Fibroblast of the aortic adventitia (primary cell): ENCODE data around the gene TACR2. TPM values are rescaled to one million over a fixed set of nuclear protein-coding genes. Genes with fewer than 3 reads are reported as not detected.
A peak's percentile ranks its signal among the peaks of the same experiment; 100 is the strongest.

Experiments
- DNase-seq: peaks from one replicate; pipeline ENCODE4 v3.0.0-alpha.2; 2010; ENCODE audit warnings: low read depth
- H3K4me3 ChIP-seq: 2 replicates; pipeline ENCODE4 v1.5.1; 2011; ENCODE audit warnings: low read depth, mild to moderate bottlenecking, control low read depth, low read length, moderate library complexity
- total RNA-seq: library from RNA; depleted of rRNA; stranded (reverse); fragments of >200 nt; gene quantifications from 2 replicates; pipeline ENCODE4 v1.2.3, GENCODE V29; 2012; ENCODE audit warnings: low replicate concordance
- TF ChIP-seq, protein P1 (sequence below): IDR thresholded peaks from 2 replicates; pipeline ENCODE4 v1.5.1; 2011; ENCODE audit warnings: mild to moderate bottlenecking, low read length, control low read depth, inconsistent platforms; ENCODE audit not compliant: insufficient read depth

TACR2 gene
- total RNA-seq, 1 donor, result 0.18 TPM

- DNase-seq, result no peak
These were observed 22.6 kb upstream of the TACR2 start for GRCh38 chr10:69439350-69439739.

DNA sequence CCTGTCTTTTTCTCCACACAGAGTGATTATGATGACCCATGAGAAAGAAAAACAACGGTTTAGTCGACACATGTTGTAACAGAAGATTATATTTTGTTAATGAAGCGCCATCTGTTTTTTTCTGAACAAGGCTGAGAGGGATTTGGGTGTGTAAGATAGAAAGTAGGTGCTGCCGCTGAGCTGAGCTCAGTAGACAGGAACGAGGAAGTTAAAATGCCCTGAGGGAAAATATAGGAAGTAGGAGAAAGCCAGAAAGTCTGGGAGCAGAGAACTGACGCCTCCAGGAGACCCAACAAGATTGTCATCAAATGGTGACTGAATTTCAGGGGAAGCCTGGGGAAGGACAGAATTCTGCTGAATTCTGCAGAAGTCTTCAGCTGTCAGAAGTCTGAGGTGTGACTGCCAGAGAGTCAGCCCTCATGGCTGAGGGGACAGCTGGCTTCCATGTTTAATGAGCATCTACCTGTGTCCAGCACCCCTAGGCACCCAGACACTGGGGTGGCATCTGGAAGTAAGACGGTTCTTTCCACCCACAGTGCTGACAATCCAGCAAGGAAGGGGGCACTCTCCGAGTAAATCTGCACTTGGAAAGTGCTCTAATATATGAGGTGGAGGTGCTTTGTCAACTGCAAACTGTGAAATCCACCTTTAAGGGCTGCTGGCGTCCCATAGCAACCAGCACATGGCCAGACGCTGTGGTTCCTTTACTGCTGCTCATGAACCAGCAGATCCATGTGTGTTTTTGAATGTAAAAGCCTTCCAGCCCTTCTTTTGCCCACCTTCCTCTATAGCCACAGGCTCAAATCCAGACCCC lies 22.0 kb upstream of the TACR2 start:
- TF ChIP-seq, protein P1, sequence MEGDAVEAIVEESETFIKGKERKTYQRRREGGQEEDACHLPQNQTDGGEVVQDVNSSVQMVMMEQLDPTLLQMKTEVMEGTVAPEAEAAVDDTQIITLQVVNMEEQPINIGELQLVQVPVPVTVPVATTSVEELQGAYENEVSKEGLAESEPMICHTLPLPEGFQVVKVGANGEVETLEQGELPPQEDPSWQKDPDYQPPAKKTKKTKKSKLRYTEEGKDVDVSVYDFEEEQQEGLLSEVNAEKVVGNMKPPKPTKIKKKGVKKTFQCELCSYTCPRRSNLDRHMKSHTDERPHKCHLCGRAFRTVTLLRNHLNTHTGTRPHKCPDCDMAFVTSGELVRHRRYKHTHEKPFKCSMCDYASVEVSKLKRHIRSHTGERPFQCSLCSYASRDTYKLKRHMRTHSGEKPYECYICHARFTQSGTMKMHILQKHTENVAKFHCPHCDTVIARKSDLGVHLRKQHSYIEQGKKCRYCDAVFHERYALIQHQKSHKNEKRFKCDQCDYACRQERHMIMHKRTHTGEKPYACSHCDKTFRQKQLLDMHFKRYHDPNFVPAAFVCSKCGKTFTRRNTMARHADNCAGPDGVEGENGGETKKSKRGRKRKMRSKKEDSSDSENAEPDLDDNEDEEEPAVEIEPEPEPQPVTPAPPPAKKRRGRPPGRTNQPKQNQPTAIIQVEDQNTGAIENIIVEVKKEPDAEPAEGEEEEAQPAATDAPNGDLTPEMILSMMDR, result no peak
- no peak overlapping the region for H3K4me3 ChIP-seq
- DNase-seq, result peak; percentile 46

More at GRCh38 chr10:69439350-69439739, 22.6 kb upstream of the TACR2 start:
- TF ChIP-seq, protein P1, result no peak
- no peak overlapping the region for H3K4me3 ChIP-seq

- H3K4me3 ChIP-seq, result no peak overlapping the region
- TF ChIP-seq, protein P1, result no peak
- no peak for DNase-seq
These were observed 20.9 kb upstream of the TACR2 start for GRCh38 chr10:69437321-69438259.

DNA sequence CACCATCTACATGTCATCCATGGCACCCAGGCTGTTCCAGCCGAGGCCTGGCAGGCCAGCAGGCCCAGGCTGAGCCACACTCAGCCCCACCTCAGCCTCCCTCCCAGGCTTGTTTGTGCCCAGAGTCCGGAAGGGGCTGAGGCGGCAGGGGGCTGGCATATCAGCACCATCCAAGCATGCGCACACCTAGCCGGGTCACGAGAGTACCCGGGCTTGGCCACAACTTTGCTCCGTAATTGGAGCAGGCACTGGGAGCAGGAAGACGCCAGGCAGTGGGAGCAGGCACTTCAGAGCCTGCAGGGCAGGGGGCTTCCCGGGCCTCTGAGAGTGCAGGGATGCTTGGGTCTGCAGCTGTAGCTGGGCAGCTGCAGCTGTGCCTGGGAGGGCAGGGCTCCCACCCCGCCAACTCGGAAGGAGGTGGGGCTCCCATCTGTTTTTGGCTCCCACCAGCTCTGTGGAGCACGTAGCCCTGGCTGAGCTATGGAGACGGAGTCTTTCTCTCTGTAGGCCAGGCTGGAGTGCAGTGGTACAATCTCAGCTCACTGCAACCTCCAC lies 19.3 kb upstream of the TACR2 start:
- DNase-seq, result no peak
- H3K4me3 ChIP-seq, result no peak overlapping the region
- TF ChIP-seq, protein P1, result no peak

DNA sequence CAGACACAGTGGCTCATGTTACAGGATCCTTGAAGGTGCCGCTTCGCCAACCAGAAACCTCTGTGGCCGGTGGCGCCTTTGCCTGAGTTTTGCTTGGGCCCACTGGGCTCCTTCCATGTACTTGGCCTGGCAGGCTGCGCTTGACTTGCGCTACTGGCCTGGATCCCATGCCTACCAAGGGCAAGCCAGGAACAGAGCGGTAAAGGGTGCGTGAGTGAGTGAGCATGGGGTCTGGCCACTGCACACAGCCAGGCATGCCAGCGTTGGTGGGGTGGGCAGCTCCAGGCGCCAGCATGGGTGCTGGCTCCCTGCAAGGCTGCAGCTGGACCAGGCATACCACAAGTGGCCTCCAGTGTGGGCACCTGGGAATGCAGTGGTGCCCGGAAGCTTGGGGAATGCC lies 18.2 kb upstream of the TACR2 start:
- H3K4me3 ChIP-seq, result no peak overlapping the region
- no peak for DNase-seq
- TF ChIP-seq, protein P1, result no peak

GRCh38 chr10:69434169-69434568 lies 17.5 kb upstream of the TACR2 start:
- no peak overlapping the region for H3K4me3 ChIP-seq
- DNase-seq, result peak; percentile 40
- TF ChIP-seq, protein P1, result no peak
